ENCODE results near the gene COL5A1.
"Not testable (repeated sequence)": the region's sequence is repeated elsewhere in the genome, so short reads cannot be mapped to it uniquely, and the experiment has no call there.

COL5A1 gene

GRCh38 chr9:134638502-134639090 is 3.0 kb upstream of the COL5A1 start:
- Histone ChIP-seq H3K27me3 (ENCODE audit: control insufficient read depth, insufficient read depth, low read length) (peaks cover 12% of the 10 kb centered on the region), H3K4me3 (ENCODE audit: low read length) (no peak overlapping the region), H3K36me3 (ENCODE audit: control insufficient read depth, insufficient read depth, low read length) (no peaks in the 10 kb centered on the region), H3K9ac (ENCODE audit: low read length) (no peak overlapping the region), H3K9me3 (ENCODE audit: control insufficient read depth, low read length) (no peaks in the 10 kb centered on the region), H3K4me1 (ENCODE audit: control insufficient read depth, insufficient read depth, low read length) (no peaks in the 10 kb centered on the region)

GRCh38 chr9:134639994-134640393 is 1.6 kb upstream of the COL5A1 start:
- Histone ChIP-seq H3K4me1 (ENCODE audit: control insufficient read depth, insufficient read depth, low read length) (no peaks in the 10 kb centered on the region), H3K4me3 (ENCODE audit: low read length) (no peak overlapping the region), H3K36me3 (ENCODE audit: control insufficient read depth, insufficient read depth, low read length) (no peaks in the 10 kb centered on the region), H3K27me3 (ENCODE audit: control insufficient read depth, insufficient read depth, low read length) (peaks cover 14% of the 10 kb centered on the region), H3K9me3 (ENCODE audit: control insufficient read depth, low read length) (no peaks in the 10 kb centered on the region), H3K9ac (ENCODE audit: low read length) (no peak overlapping the region)

GRCh38 chr9:134640506-134641172 is 964 bp upstream of the COL5A1 start:
- Histone ChIP-seq H3K9ac (ENCODE audit: low read length) (peak overlapping the region; percentile 18), H3K27me3 (ENCODE audit: control insufficient read depth, insufficient read depth, low read length) (peaks cover 14% of the 10 kb centered on the region), H3K4me1 (ENCODE audit: control insufficient read depth, insufficient read depth, low read length) (peaks cover under 1% of the 10 kb centered on the region), H3K4me3 (ENCODE audit: low read length) (no peak overlapping the region), H3K9me3 (ENCODE audit: control insufficient read depth, low read length) (no peaks in the 10 kb centered on the region), H3K36me3 (ENCODE audit: control insufficient read depth, insufficient read depth, low read length) (no peaks in the 10 kb centered on the region)

GRCh38 chr9:134641990-134642384 is 384 bp downstream of the COL5A1 start:
- Histone ChIP-seq H3K36me3 (ENCODE audit: control insufficient read depth, insufficient read depth, low read length) (no peaks in the 10 kb centered on the region), H3K4me1 (ENCODE audit: control insufficient read depth, insufficient read depth, low read length) (peaks cover 4% of the 10 kb centered on the region), H3K9ac (ENCODE audit: low read length) (no peak overlapping the region), H3K9me3 (ENCODE audit: control insufficient read depth, low read length) (no peaks in the 10 kb centered on the region), H3K4me3 (ENCODE audit: low read length) (no peak overlapping the region), H3K27me3 (ENCODE audit: control insufficient read depth, insufficient read depth, low read length) (peaks cover 21% of the 10 kb centered on the region)

- peaks cover 4% of the 10 kb centered on the region for H3K4me1 ChIP-seq (ENCODE audit: control insufficient read depth, insufficient read depth, low read length)
- no peaks in the 10 kb centered on the region for H3K9me3 ChIP-seq (ENCODE audit: control insufficient read depth, low read length)
- no peak overlapping the region for H3K4me3 ChIP-seq (ENCODE audit: low read length)
- H3K9ac ChIP-seq (ENCODE audit: low read length): peak overlapping the region; percentile 57
- H3K27me3 ChIP-seq (ENCODE audit: control insufficient read depth, insufficient read depth, low read length): peaks cover 21% of the 10 kb centered on the region
- no peaks in the 10 kb centered on the region for H3K36me3 ChIP-seq (ENCODE audit: control insufficient read depth, insufficient read depth, low read length)
Measured at GRCh38 chr9:134642385-134643181, 980 bp downstream of the COL5A1 start.

GRCh38 chr9:134643222-134643671 is 1.6 kb downstream of the COL5A1 start:
- Histone ChIP-seq H3K27me3 (ENCODE audit: control insufficient read depth, insufficient read depth, low read length) (peaks cover 21% of the 10 kb centered on the region), H3K4me3 (ENCODE audit: low read length) (peak overlapping the region; percentile 8), H3K4me1 (ENCODE audit: control insufficient read depth, insufficient read depth, low read length) (peaks cover 4% of the 10 kb centered on the region), H3K36me3 (ENCODE audit: control insufficient read depth, insufficient read depth, low read length) (no peaks in the 10 kb centered on the region), H3K9ac (ENCODE audit: low read length) (peak overlapping the region; percentile 57), H3K9me3 (ENCODE audit: control insufficient read depth, low read length) (no peaks in the 10 kb centered on the region)

GRCh38 chr9:134644401-134644724 is 2.8 kb downstream of the COL5A1 start:
- H3K36me3 ChIP-seq (ENCODE audit: control insufficient read depth, insufficient read depth, low read length); H3K9me3 ChIP-seq (ENCODE audit: control insufficient read depth, low read length); H3K9ac ChIP-seq (ENCODE audit: low read length); H3K4me1 ChIP-seq (ENCODE audit: control insufficient read depth, insufficient read depth, low read length); H3K4me3 ChIP-seq (ENCODE audit: low read length): not testable (repeated sequence)
- peaks cover 21% of the 10 kb centered on the region for H3K27me3 ChIP-seq (ENCODE audit: control insufficient read depth, insufficient read depth, low read length)

- Histone ChIP-seq H3K4me1 (ENCODE audit: control insufficient read depth, insufficient read depth, low read length) (peaks cover 4% of the 10 kb centered on the region), H3K27me3 (ENCODE audit: control insufficient read depth, insufficient read depth, low read length) (peaks cover 21% of the 10 kb centered on the region), H3K4me3 (ENCODE audit: low read length) (no peak overlapping the region), H3K36me3 (ENCODE audit: control insufficient read depth, insufficient read depth, low read length) (no peaks in the 10 kb centered on the region), H3K9ac (ENCODE audit: low read length) (no peak overlapping the region), H3K9me3 (ENCODE audit: control insufficient read depth, low read length) (no peaks in the 10 kb centered on the region)
Measured at GRCh38 chr9:134644725-134645606, 3.4 kb downstream of the COL5A1 start.

GRCh38 chr9:134645607-134646365 is 4.2 kb downstream of the COL5A1 start:
- peaks cover 4% of the 10 kb centered on the region for H3K4me1 ChIP-seq (ENCODE audit: control insufficient read depth, insufficient read depth, low read length)
- no peak overlapping the region for H3K4me3 ChIP-seq (ENCODE audit: low read length)
- no peaks in the 10 kb centered on the region for H3K9me3 ChIP-seq (ENCODE audit: control insufficient read depth, low read length)
- peaks cover 21% of the 10 kb centered on the region for H3K27me3 ChIP-seq (ENCODE audit: control insufficient read depth, insufficient read depth, low read length)
- no peaks in the 10 kb centered on the region for H3K36me3 ChIP-seq (ENCODE audit: control insufficient read depth, insufficient read depth, low read length)
- no peak overlapping the region for H3K9ac ChIP-seq (ENCODE audit: low read length)

GRCh38 chr9:134647359-134648080 is 5.9 kb downstream of the COL5A1 start:
- Histone ChIP-seq H3K9ac (ENCODE audit: low read length) (no peak overlapping the region), H3K27me3 (ENCODE audit: control insufficient read depth, insufficient read depth, low read length) (peaks cover 19% of the 10 kb centered on the region), H3K4me1 (ENCODE audit: control insufficient read depth, insufficient read depth, low read length) (peaks cover 4% of the 10 kb centered on the region), H3K4me3 (ENCODE audit: low read length) (no peak overlapping the region), H3K36me3 (ENCODE audit: control insufficient read depth, insufficient read depth, low read length) (no peaks in the 10 kb centered on the region), H3K9me3 (ENCODE audit: control insufficient read depth, low read length) (no peaks in the 10 kb centered on the region)

All from mucosa of stomach (tissue), 1 donor.